Kidney (tissue), 14 donors: ENCODE results near the gene LATS2. TPM values are rescaled to one million over a fixed set of nuclear protein-coding genes. Genes with fewer than 3 reads are reported as not detected.

Source experiments
- DNase-seq, 5 donors: peaks; one replicate each; pipeline ENCODE4 v3.0.0-alpha.2; 2013 to 2020
- FAIRE-seq: peaks from 2 replicates; lab custom pipeline; 2012; peaks lifted over from hg19 to GRCh38; lab: Jason Lieb, UNC
- H3K27ac ChIP-seq, 2 donors: one replicate each; pipeline ENCODE4 v1.7.0; 2013; ENCODE audit warnings: low read depth in 2 of 2, low read length in 2 of 2, inconsistent platforms in 1 of 2
- H3K27me3 ChIP-seq: one replicate; pipeline ENCODE4 v1.7.1; 2013; ENCODE audit warnings: low read length, inconsistent platforms; ENCODE audit not compliant: control insufficient read depth, insufficient read depth
- H3K36me3 ChIP-seq, 3 donors: one replicate each; pipeline versions ENCODE4 v1.7.0 to v1.7.1; 2013; ENCODE audit warnings: low read length in 3 of 3, control low read depth in 1 of 3, inconsistent platforms in 1 of 3; ENCODE audit not compliant: insufficient read depth in 3 of 3, control insufficient read depth in 2 of 3
- H3K4me1 ChIP-seq, 3 donors: one replicate each; pipeline versions ENCODE4 v1.7.0 to v1.7.1; 2013; ENCODE audit warnings: low read length in 3 of 3, inconsistent platforms in 1 of 3, low read depth in 1 of 3; ENCODE audit not compliant: control insufficient read depth in 2 of 3, insufficient read depth in 2 of 3
- H3K4me3 ChIP-seq, 3 donors: one replicate each; pipeline versions ENCODE4 v1.7.0 to v1.8.1; 2013; ENCODE audit warnings: low read length in 3 of 3, control low read depth in 1 of 3, inconsistent platforms in 1 of 3
- H3K9ac ChIP-seq, 3 donors: one replicate each; pipeline versions ENCODE4 v1.7.0 to v1.7.1; 2013; ENCODE audit warnings: low read length in 3 of 3, control low read depth in 1 of 3, inconsistent platforms in 1 of 3
- H3K9me3 ChIP-seq, 3 donors: one replicate each; pipeline versions ENCODE4 v1.7.0 to v1.7.1; 2013; ENCODE audit warnings: low read length in 3 of 3, control low read depth in 1 of 3, inconsistent platforms in 1 of 3; ENCODE audit not compliant: control insufficient read depth in 2 of 3, insufficient read depth in 1 of 3
- intact Hi-C: fragments of 100-400 bp; cut with DNase I; formaldehyde crosslinking; loops from one replicate; pipeline ENCODE4 v1.11.1; 2022
- polyA plus RNA-seq: library from polyadenylated mRNA; stranded (reverse); fragments of 350-450 nt; fragmentation: Illumina TruSeq; extraction: RNeasy Lipid Tissue Mini Kit (QIAGEN cat#74804); gene quantifications from one replicate; pipeline ENCODE4 v1.2.3, GENCODE V29; 2014; ENCODE audit warnings: low read depth, low replicate concordance; ENCODE audit not compliant: insufficient read depth
- total RNA-seq: library from RNA; stranded (reverse); fragmentation: NEBNext Ultra II Directional; extraction: Animal tissue kit (Norgen Biotek cat#: 25700); gene quantifications from one replicate; pipeline ENCODE4 v1.2.1, GENCODE V29; 2021
- TF ChIP-seq, protein P1 (sequence below): IDR thresholded peaks from 3 replicates; pipeline ENCODE4 v1.5.1; 2012; ENCODE audit warnings: mild to moderate bottlenecking, moderate library complexity, borderline replicate concordance; ENCODE audit not compliant: insufficient read depth; ENCODE audit errors: extremely low read depth
- donor health status: control.
- donor health status: control.
- donor health status: control.
- donor health status: control.
- donor health status: control.
- donor health status: DM: yes; HTN: yes; CAD: no.
- donor health status: Normal renal cell carcinoma (clear cell type).

The LATS2 gene
- total and polyA plus RNA-seq, 2 donors from 2014 or later: 5.5 to 26.3 TPM

DNA sequence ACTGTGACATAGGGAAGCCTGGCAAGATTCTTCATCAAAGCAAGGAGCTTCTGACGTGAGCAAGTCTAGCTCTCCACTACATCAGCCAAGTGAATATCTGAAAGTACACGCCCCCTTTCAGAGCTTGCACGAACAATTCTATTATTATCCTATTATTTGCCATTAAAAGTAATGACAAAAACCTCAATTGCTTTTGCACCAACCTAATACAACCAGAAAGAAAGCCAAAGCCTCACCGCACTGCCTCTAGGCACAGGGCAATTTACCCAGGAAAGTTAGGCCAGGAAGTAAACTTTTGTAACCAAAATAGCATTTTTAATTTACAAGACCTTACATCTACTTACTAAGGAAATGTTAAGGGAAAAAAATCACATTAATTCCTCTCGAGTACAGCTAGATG is 41.2 kb downstream of the LATS2 start:
- peak in 1 of 5 donors; percentile 5 for DNase-seq
- H3K4me1 ChIP-seq: peaks cover 0 to 23% (median 21%) of the 10 kb centered on the region in 3 donors
- H3K4me3 ChIP-seq: no peak overlapping the region
- FAIRE-seq: no peak
- H3K27me3 ChIP-seq: no peaks in the 10 kb centered on the region
- H3K9me3 ChIP-seq: no peaks in the 10 kb centered on the region
- intact Hi-C loops: no loop called here
- H3K9ac ChIP-seq: no peak overlapping the region
- H3K27ac ChIP-seq: no peak overlapping the region
- H3K36me3 ChIP-seq: no peaks in the 10 kb centered on the region
- TF ChIP-seq, protein P1, sequence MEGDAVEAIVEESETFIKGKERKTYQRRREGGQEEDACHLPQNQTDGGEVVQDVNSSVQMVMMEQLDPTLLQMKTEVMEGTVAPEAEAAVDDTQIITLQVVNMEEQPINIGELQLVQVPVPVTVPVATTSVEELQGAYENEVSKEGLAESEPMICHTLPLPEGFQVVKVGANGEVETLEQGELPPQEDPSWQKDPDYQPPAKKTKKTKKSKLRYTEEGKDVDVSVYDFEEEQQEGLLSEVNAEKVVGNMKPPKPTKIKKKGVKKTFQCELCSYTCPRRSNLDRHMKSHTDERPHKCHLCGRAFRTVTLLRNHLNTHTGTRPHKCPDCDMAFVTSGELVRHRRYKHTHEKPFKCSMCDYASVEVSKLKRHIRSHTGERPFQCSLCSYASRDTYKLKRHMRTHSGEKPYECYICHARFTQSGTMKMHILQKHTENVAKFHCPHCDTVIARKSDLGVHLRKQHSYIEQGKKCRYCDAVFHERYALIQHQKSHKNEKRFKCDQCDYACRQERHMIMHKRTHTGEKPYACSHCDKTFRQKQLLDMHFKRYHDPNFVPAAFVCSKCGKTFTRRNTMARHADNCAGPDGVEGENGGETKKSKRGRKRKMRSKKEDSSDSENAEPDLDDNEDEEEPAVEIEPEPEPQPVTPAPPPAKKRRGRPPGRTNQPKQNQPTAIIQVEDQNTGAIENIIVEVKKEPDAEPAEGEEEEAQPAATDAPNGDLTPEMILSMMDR: no peak

DNA sequence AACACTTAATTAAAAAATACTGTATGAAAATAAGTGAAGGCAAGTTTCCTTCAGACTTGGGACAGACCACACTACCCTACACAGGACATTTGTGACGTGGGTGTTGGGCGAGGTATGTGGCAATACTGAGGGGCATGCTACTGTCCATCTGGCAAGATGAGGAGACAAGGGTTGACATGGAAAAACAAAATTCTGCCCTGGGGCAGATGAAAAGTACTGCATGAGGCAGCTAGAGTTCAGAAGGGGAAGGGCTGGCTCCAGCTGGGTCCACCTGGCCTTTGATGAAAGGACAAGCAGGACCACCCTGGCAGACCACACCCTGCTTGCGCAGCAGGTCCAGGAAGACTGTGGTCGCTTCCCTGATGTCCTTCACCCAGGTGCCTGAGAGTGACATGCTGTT is 43.2 kb downstream of the LATS2 start:
- Histone ChIP-seq H3K27ac (no peak overlapping the region), H3K4me3 (no peak overlapping the region), H3K9ac (no peak overlapping the region), H3K36me3 (no peaks in the 10 kb centered on the region), H3K9me3 (no peaks in the 10 kb centered on the region), H3K27me3 (no peaks in the 10 kb centered on the region), H3K4me1 (peaks cover 2 to 43% (median 39%) of the 10 kb centered on the region in 3 donors)
- FAIRE-seq (no peak), DNase-seq (peak in 1 of 5 donors; percentile 25)
- TF ChIP-seq, protein P1: no peak
- intact Hi-C loops: no loop called here

DNA sequence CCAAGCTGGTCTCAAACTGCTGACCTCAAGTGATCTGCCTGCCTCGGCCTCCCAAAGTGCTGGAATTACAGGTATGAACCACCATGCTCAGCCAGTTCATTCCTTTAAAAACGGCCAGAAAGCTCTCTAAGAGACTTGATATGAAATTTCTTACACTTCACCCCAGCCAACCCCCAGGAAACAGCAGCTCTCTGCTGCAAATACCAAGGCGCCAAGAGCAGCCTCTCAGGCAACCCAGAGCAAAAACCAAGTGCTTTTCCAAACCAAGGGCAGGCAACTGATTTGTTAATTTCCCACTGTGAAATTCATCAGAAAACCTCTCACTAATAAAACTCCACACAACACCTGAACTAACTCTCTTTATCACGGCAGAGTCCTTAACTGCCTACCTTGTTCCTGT is 44.9 kb downstream of the LATS2 start:
- H3K4me1 ChIP-seq: peaks cover 2 to 50% (median 41%) of the 10 kb centered on the region in 3 donors
- H3K4me3 ChIP-seq: no peak overlapping the region
- H3K9ac ChIP-seq: no peak overlapping the region
- H3K27me3 ChIP-seq: no peaks in the 10 kb centered on the region
- H3K27ac ChIP-seq: peak overlapping the region in 1 of 2 donors; percentile 13
- FAIRE-seq (no peak), DNase-seq (peak in 1 of 5 donors; percentile 15)
- no peaks in the 10 kb centered on the region for H3K36me3 ChIP-seq
- TF ChIP-seq, protein P1: no peak
- no peaks in the 10 kb centered on the region for H3K9me3 ChIP-seq
- intact Hi-C loops: no loop called here

DNA sequence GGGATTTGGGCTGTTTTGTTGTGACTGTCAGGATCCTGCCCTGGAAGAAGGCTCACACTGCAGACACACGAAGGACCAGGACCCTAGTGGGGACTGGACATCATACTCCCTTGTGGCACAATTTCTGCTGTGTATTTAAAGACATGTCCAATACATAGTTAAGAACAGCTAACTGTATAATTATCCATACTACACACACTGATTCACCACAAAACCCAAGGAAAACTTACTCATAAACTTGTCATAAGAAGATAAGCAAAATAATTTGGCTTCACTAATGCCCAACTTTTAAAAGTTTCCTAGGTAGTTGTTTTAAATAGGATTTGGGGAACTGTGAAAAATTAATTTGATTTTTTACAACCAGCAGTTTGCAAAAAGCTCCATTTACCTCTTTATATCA is 46.1 kb downstream of the LATS2 start:
- Histone ChIP-seq H3K36me3 (no peaks in the 10 kb centered on the region), H3K27me3 (no peaks in the 10 kb centered on the region), H3K9ac (peak overlapping the region in 1 of 3 donors; percentile 2), H3K27ac (peak overlapping the region; percentile 70 to 82), H3K4me3 (no peak overlapping the region), H3K4me1 (peaks cover 2 to 60% (median 44%) of the 10 kb centered on the region in 3 donors), H3K9me3 (no peaks in the 10 kb centered on the region)
- TF ChIP-seq, protein P1: no peak
- DNase-seq (no peak), FAIRE-seq (no peak)
- intact Hi-C loops: no loop called here
